ENCODE measurements around the gene SLC41A3. TPM values are rescaled to one million over a fixed set of nuclear protein-coding genes. Genes with fewer than 3 reads are reported as not detected.

Gene SLC41A3
- total and polyA plus RNA-seq, 2 experiments from 2014 or later = 33.4 to 55.1 TPM

DNA sequence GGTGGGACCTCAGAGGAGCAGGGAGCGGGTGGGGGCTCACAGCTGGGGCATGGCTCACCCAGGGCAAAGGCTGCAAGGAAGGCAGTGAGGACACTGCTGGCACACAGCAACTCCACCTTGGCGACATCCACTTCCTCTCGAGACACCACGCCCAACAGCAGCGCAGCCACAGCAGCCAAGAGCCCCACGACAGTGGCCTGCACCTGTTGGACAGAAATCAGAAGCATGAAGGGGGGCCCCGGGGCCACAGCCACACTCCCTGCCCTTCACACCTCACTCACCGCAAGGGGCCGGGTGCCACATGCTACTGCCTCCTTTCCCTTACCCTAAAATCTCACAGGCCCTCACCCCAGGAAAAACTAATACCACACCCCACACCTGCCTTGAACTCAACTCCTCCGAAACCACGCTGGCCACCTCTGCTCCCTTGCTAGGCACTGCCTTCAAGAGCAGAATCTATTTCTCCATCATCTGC, 57.6 kb downstream of the SLC41A3 start:
- Histone ChIP-seq H3K4me1 (ENCODE audit: low read depth) (no peaks in the 10 kb centered on the region), H3K4me3 (no peak overlapping the region), H3K27me3 (no peaks in the 10 kb centered on the region), H3K9me3 (ENCODE audit: low read depth) (no peaks in the 10 kb centered on the region), H3K27ac (no peak overlapping the region), H3K36me3 (no peaks in the 10 kb centered on the region)
- DNase-seq (ENCODE audit: low read depth in 1 of 2, low spot score in 1 of 2) = no peak
- TF ChIP-seq CTCF (IDR thresholded peaks at IDR 0.05; ENCODE audit: low read depth, low read length) = no peak

- Histone ChIP-seq H3K4me3 (no peak overlapping the region), H3K36me3 (no peaks in the 10 kb centered on the region), H3K9me3 (ENCODE audit: low read depth) (no peaks in the 10 kb centered on the region), H3K27ac (no peak overlapping the region), H3K4me1 (ENCODE audit: low read depth) (no peaks in the 10 kb centered on the region), H3K27me3 (no peaks in the 10 kb centered on the region)
- DNase-seq (ENCODE audit: low read depth in 1 of 2, low spot score in 1 of 2) = no peak
- TF ChIP-seq CTCF (IDR thresholded peaks at IDR 0.05; ENCODE audit: low read depth, low read length) = no peak
Measured at GRCh38 chr3:126025862-126026261, 58.1 kb downstream of the SLC41A3 start.

DNA sequence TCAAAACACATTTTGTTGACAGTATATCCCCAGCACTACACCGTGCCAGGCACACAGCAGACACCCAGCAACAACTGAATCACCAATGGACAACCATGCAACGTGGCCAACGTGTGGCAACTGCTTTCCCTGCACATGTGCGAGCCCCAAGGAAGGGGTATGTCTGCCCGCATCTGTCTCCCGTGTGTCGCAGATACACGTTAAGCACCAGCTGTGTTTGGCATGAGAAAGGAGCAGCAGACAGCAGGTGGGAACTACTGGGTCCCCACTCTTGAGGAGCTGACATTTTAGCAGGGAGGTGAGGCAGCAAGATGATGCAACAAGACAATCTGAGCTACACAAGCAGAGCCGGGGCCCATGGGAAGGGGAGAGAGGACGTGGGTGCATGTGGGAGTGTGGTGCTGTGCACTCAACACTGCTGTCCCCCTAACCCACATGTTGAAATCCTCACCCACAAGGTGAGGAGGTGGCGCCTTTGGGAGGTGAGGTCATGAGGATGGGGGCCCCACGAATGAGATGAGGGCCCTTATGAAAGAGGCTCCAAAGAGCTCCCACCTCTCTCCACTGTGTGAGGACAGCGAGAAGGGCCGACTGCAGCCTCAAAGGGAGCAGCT, 58.7 kb downstream of the SLC41A3 start:
- no peak for DNase-seq (ENCODE audit: low read depth in 1 of 2, low spot score in 1 of 2)
- Histone ChIP-seq H3K4me3 (no peak overlapping the region), H3K36me3 (no peaks in the 10 kb centered on the region), H3K27me3 (no peaks in the 10 kb centered on the region), H3K4me1 (ENCODE audit: low read depth) (no peaks in the 10 kb centered on the region), H3K9me3 (ENCODE audit: low read depth) (no peaks in the 10 kb centered on the region), H3K27ac (no peak overlapping the region)
- TF ChIP-seq CTCF (IDR thresholded peaks at IDR 0.05; ENCODE audit: low read depth, low read length) = no peak

GRCh38 chr3:126024049-126024854, 59.7 kb downstream of the SLC41A3 start:
- TF ChIP-seq CTCF (IDR thresholded peaks at IDR 0.05; ENCODE audit: low read depth, low read length) = no peak
- H3K4me3 ChIP-seq = no peak overlapping the region
- no peaks in the 10 kb centered on the region for H3K9me3 ChIP-seq (ENCODE audit: low read depth)
- no peak overlapping the region for H3K27ac ChIP-seq
- no peak for DNase-seq (ENCODE audit: low read depth in 1 of 2, low spot score in 1 of 2)
- no peaks in the 10 kb centered on the region for H3K4me1 ChIP-seq (ENCODE audit: low read depth)
- no peaks in the 10 kb centered on the region for H3K36me3 ChIP-seq
- H3K27me3 ChIP-seq = no peaks in the 10 kb centered on the region

GRCh38 chr3:126023390-126023789, 60.5 kb downstream of the SLC41A3 start:
- H3K27me3 ChIP-seq = no peaks in the 10 kb centered on the region
- DNase-seq (ENCODE audit: low read depth in 1 of 2, low spot score in 1 of 2) = peak in 1 of 2 donors; percentile 36
- no peak overlapping the region for H3K4me3 ChIP-seq
- TF ChIP-seq CTCF (IDR thresholded peaks at IDR 0.05; ENCODE audit: low read depth, low read length) = no peak
- no peaks in the 10 kb centered on the region for H3K36me3 ChIP-seq
- no peaks in the 10 kb centered on the region for H3K9me3 ChIP-seq (ENCODE audit: low read depth)
- H3K27ac ChIP-seq = no peak overlapping the region
- H3K4me1 ChIP-seq (ENCODE audit: low read depth) = no peaks in the 10 kb centered on the region

Data from cardiac muscle cell (in vitro differentiated cells and primary cell).